DND-41 (cell line): Measurements from ENCODE around the gene HMCN2.

ENCODE experiments used
- EZH2 ChIP-seq: IDR thresholded peaks from 3 replicates; pipeline ENCODE4 v1.6.1; 2012; ENCODE audit warnings: borderline replicate concordance, low read depth, mild to moderate bottlenecking, moderate library complexity, low read length, inconsistent platforms; ENCODE audit not compliant: severe bottlenecking
- TF ChIP-seq, protein P1 (sequence below): IDR thresholded peaks from 2 replicates; pipeline ENCODE4 v1.5.1; 2012; ENCODE audit warnings: borderline replicate concordance, low read length, moderate library complexity, mild to moderate bottlenecking; ENCODE audit not compliant: poor library complexity, severe bottlenecking; ENCODE audit errors: extremely low read depth

DNA sequence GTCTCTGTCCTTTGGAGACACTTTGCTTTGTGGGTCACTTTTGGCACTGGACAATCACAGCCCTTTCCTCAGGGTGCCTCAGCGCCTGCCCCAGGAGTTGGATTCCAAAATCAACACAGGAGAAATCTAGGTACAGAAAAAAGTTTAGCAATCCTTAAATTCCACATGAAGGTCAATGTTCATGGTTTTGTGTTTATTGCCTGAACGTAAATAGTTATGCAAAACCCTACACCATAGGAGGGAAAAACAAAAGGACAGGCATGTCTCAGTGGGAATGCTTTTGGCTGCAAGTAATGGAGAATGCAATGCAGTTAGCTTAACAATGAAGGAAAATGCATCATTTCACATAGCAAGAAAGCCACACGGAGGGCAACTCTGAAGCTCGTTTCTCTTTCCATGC, 6.5 kb upstream of the HMCN2 start:
- TF ChIP-seq, protein P1, sequence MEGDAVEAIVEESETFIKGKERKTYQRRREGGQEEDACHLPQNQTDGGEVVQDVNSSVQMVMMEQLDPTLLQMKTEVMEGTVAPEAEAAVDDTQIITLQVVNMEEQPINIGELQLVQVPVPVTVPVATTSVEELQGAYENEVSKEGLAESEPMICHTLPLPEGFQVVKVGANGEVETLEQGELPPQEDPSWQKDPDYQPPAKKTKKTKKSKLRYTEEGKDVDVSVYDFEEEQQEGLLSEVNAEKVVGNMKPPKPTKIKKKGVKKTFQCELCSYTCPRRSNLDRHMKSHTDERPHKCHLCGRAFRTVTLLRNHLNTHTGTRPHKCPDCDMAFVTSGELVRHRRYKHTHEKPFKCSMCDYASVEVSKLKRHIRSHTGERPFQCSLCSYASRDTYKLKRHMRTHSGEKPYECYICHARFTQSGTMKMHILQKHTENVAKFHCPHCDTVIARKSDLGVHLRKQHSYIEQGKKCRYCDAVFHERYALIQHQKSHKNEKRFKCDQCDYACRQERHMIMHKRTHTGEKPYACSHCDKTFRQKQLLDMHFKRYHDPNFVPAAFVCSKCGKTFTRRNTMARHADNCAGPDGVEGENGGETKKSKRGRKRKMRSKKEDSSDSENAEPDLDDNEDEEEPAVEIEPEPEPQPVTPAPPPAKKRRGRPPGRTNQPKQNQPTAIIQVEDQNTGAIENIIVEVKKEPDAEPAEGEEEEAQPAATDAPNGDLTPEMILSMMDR: no peak
- TF ChIP-seq EZH2: no peak
